Neural progenitor cell (in vitro differentiated cells): ENCODE data around the gene SORT1. TPM values are rescaled to one million over a fixed set of nuclear protein-coding genes. Genes with fewer than 3 reads are reported as not detected.

Experiments
- DNase-seq: peaks from one replicate; pipeline ENCODE4 v3.0.0-alpha.2; 2016; ENCODE audit warnings: low spot score
- H2AFZ ChIP-seq: fragments of 200-600 bp; sonication (generic); replicated peaks from 2 replicates; pipeline ENCODE4 v1.6.1; 2016; ENCODE audit warnings: antibody characterized with exemption
- H3F3A ChIP-seq: fragments of 200-600 bp; sonication (generic); 2 replicates; pipeline ENCODE4 v1.6.1; 2016; ENCODE audit warnings: antibody characterized with exemption, low read depth
- H3K27ac ChIP-seq: fragments of 200-600 bp; sonication (generic); 2 replicates; pipeline ENCODE4 v1.5.1; 2016; ENCODE audit warnings: mild to moderate bottlenecking
- H3K27me3 ChIP-seq: fragments of 200-600 bp; sonication (generic); 2 replicates; pipeline ENCODE4 v1.6.1; 2016; ENCODE audit warnings: mild to moderate bottlenecking, moderate library complexity
- H3K36me3 ChIP-seq: fragments of 200-600 bp; sonication (generic); 2 replicates; pipeline ENCODE4 v1.5.1; 2016
- H3K4me1 ChIP-seq: fragments of 200-600 bp; sonication (generic); 2 replicates; pipeline ENCODE4 v1.6.1; 2016; ENCODE audit warnings: mixed run types
- H3K4me2 ChIP-seq: fragments of 200-600 bp; sonication (generic); 2 replicates; pipeline ENCODE4 v1.6.1; 2016
- H3K4me3 ChIP-seq: fragments of 200-600 bp; sonication (generic); 2 replicates; pipeline ENCODE4 v1.5.1; 2016
- H3K79me2 ChIP-seq: fragments of 200-600 bp; sonication (generic); 2 replicates; pipeline ENCODE4 v1.6.1; 2016; ENCODE audit warnings: low read depth
- H3K9ac ChIP-seq: fragments of 200-600 bp; sonication (generic); 2 replicates; pipeline ENCODE4 v1.6.1; 2016
- H3K9me3 ChIP-seq: fragments of 200-600 bp; sonication (generic); 2 replicates; pipeline ENCODE4 v1.5.1; 2016; ENCODE audit warnings: low read depth
- H4K20me1 ChIP-seq: fragments of 200-600 bp; sonication (generic); 2 replicates; pipeline ENCODE4 v1.6.1; 2016; ENCODE audit warnings: low read depth
- H3K27ac Mint-ChIP-seq: 3 replicates; pipeline ENCODE4 v1.8.0; 2021; ENCODE audit warnings: mixed read lengths
- H3K27me3 Mint-ChIP-seq: 2 replicates; pipeline ENCODE4 v1.8.0; 2022; ENCODE audit warnings: low read depth, mild to moderate bottlenecking, inconsistent platforms, moderate library complexity, mixed read lengths; ENCODE audit not compliant: insufficient read depth
- H3K36me3 Mint-ChIP-seq: 3 replicates; pipeline ENCODE4 v1.8.0; 2021; ENCODE audit warnings: mixed read lengths
- H3K4me1 Mint-ChIP-seq: 3 replicates; pipeline ENCODE4 v1.8.0; 2021; ENCODE audit warnings: mixed read lengths
- H3K4me3 Mint-ChIP-seq: 3 replicates; pipeline ENCODE4 v1.8.0; 2021; ENCODE audit warnings: mild to moderate bottlenecking, moderate library complexity, mixed read lengths
- H3K9me3 Mint-ChIP-seq: 3 replicates; pipeline ENCODE4 v1.8.0; 2020; ENCODE audit warnings: mixed read lengths
- CTCF ChIP-seq: fragments of 200-600 bp; sonication (generic); IDR thresholded peaks from 2 replicates; pipeline ENCODE4 v1.5.1; 2017; ENCODE audit warnings: antibody characterized with exemption, mild to moderate bottlenecking
- EZH2 ChIP-seq: fragments of 200-600 bp; sonication (generic); IDR thresholded peaks from 2 replicates; pipeline ENCODE4 v1.6.1; 2017; ENCODE audit warnings: antibody characterized with exemption, mild to moderate bottlenecking, moderate library complexity
- EZH2phosphoT487 ChIP-seq: fragments of 200-600 bp; sonication (generic); IDR thresholded peaks from 2 replicates; pipeline ENCODE4 v1.6.1; 2017; ENCODE audit warnings: antibody characterized with exemption
- total RNA-seq: library from RNA; depleted of rRNA; stranded (reverse); fragments of >200 nt; gene quantifications from 2 replicates; pipeline ENCODE4 v1.2.3, GENCODE V29; 2015; ENCODE audit warnings: low replicate concordance

The SORT1 gene
- total RNA-seq, 1 donor from 2014 or later: 38.9 TPM

- DNase-seq: no peak
- no peaks in the 10 kb centered on the region for H3K9me3 ChIP-seq
Measured at GRCh38 chr1:109404838-109405237, 7.1 kb upstream of the SORT1 start.

GRCh38 chr1:109402025-109402424 is 4.3 kb upstream of the SORT1 start:
- no peak for TF ChIP-seq EZH2phosphoT487
- TF ChIP-seq EZH2: no peak
- no peak for TF ChIP-seq CTCF

More at GRCh38 chr1:109404838-109405237, 7.1 kb upstream of the SORT1 start:
- H2AFZ ChIP-seq: no peak overlapping the region
- H3K79me2 ChIP-seq: no peaks in the 10 kb centered on the region
- Mint-ChIP-seq H3K4me1 (no peaks in the 10 kb centered on the region), H3K36me3 (peaks cover 21% of the 10 kb centered on the region), H3K4me3 (no peak overlapping the region), H3K27ac (no peak overlapping the region), H3K27me3 (no peaks in the 10 kb centered on the region), H3K9me3 (no peaks in the 10 kb centered on the region)
- H3K27ac ChIP-seq: no peak overlapping the region
- no peaks in the 10 kb centered on the region for H4K20me1 ChIP-seq
- no peaks in the 10 kb centered on the region for H3K4me1 ChIP-seq
- H3K36me3 ChIP-seq: no peaks in the 10 kb centered on the region
- H3F3A ChIP-seq: peaks cover 30% of the 10 kb centered on the region
- H3K4me2 ChIP-seq: no peak overlapping the region
- no peaks in the 10 kb centered on the region for H3K27me3 ChIP-seq
- H3K4me3 ChIP-seq: no peak overlapping the region
- H3K9ac ChIP-seq: no peak overlapping the region
- TF ChIP-seq CTCF: no peak
- no peak for TF ChIP-seq EZH2phosphoT487
- no peak for TF ChIP-seq EZH2

GRCh38 chr1:109400035-109400655 is 2.4 kb upstream of the SORT1 start:
- Histone ChIP-seq H4K20me1 (peaks cover 20% of the 10 kb centered on the region), H3K9me3 (no peaks in the 10 kb centered on the region), H3K36me3 (no peaks in the 10 kb centered on the region), H3K4me2 (no peak overlapping the region), H3F3A (peaks cover 50% of the 10 kb centered on the region), H3K79me2 (peaks cover 21% of the 10 kb centered on the region), H3K4me1 (peaks cover 20% of the 10 kb centered on the region), H3K9ac (no peak overlapping the region), H3K27me3 (no peaks in the 10 kb centered on the region), H2AFZ (no peak overlapping the region), H3K4me3 (no peak overlapping the region), H3K27ac (no peak overlapping the region)
- no peak for TF ChIP-seq EZH2phosphoT487
- H3K4me3 Mint-ChIP-seq: no peak overlapping the region
- H3K4me1 Mint-ChIP-seq: peaks cover 27% of the 10 kb centered on the region
- no peaks in the 10 kb centered on the region for H3K9me3 Mint-ChIP-seq
- H3K27ac Mint-ChIP-seq: no peak overlapping the region
- H3K27me3 Mint-ChIP-seq: peaks cover 2% of the 10 kb centered on the region
- DNase-seq: no peak
- H3K36me3 Mint-ChIP-seq: peaks cover 3% of the 10 kb centered on the region

More at GRCh38 chr1:109402025-109402424, 4.3 kb upstream of the SORT1 start:
- H4K20me1 ChIP-seq: peaks cover 1% of the 10 kb centered on the region
- no peak overlapping the region for H3K9ac ChIP-seq
- H3K27ac ChIP-seq: no peak overlapping the region
- no peak overlapping the region for H3K4me2 ChIP-seq
- peaks cover 11% of the 10 kb centered on the region for H3K4me1 ChIP-seq
- peaks cover 47% of the 10 kb centered on the region for H3F3A ChIP-seq
- no peaks in the 10 kb centered on the region for H3K27me3 ChIP-seq
- H3K27ac Mint-ChIP-seq: no peak overlapping the region
- no peaks in the 10 kb centered on the region for H3K27me3 Mint-ChIP-seq
- peaks cover 2% of the 10 kb centered on the region for H3K79me2 ChIP-seq
- peaks cover 13% of the 10 kb centered on the region for H3K36me3 Mint-ChIP-seq
- H2AFZ ChIP-seq: no peak overlapping the region
- no peak for DNase-seq
- no peaks in the 10 kb centered on the region for H3K9me3 ChIP-seq
- H3K4me1 Mint-ChIP-seq: peaks cover 11% of the 10 kb centered on the region
- no peaks in the 10 kb centered on the region for H3K9me3 Mint-ChIP-seq
- no peak overlapping the region for H3K4me3 Mint-ChIP-seq
- no peaks in the 10 kb centered on the region for H3K36me3 ChIP-seq
- H3K4me3 ChIP-seq: no peak overlapping the region

GRCh38 chr1:109399326-109399957 is 1.7 kb upstream of the SORT1 start:
- H3K4me1 ChIP-seq: peaks cover 20% of the 10 kb centered on the region
- peak; percentile 65 for DNase-seq
- Mint-ChIP-seq H3K4me1 (peaks cover 32% of the 10 kb centered on the region), H3K9me3 (no peaks in the 10 kb centered on the region), H3K36me3 (peaks cover 3% of the 10 kb centered on the region), H3K27me3 (peaks cover 2% of the 10 kb centered on the region), H3K4me3 (peak overlapping the region; percentile 42), H3K27ac (no peak overlapping the region)
- no peak overlapping the region for H2AFZ ChIP-seq
- no peak overlapping the region for H3K27ac ChIP-seq
- H3K4me3 ChIP-seq: no peak overlapping the region
- H4K20me1 ChIP-seq: peaks cover 27% of the 10 kb centered on the region
- H3K79me2 ChIP-seq: peaks cover 28% of the 10 kb centered on the region
- peaks cover 45% of the 10 kb centered on the region for H3F3A ChIP-seq
- peak overlapping the region; percentile 88 for H3K4me2 ChIP-seq
- no peaks in the 10 kb centered on the region for H3K9me3 ChIP-seq
- TF ChIP-seq EZH2phosphoT487 (no peak), CTCF (peak; percentile 75)
- no peaks in the 10 kb centered on the region for H3K27me3 ChIP-seq
- H3K36me3 ChIP-seq: no peaks in the 10 kb centered on the region
- no peak overlapping the region for H3K9ac ChIP-seq
